Measurements from ENCODE around the gene SLC35D3.
A peak's percentile ranks its signal among the peaks of the same experiment; 100 is the strongest.
"Not testable (repeated sequence)": the region's sequence is repeated elsewhere in the genome, so short reads cannot be mapped to it uniquely, and the experiment has no call there.

SLC35D3 gene

DNA sequence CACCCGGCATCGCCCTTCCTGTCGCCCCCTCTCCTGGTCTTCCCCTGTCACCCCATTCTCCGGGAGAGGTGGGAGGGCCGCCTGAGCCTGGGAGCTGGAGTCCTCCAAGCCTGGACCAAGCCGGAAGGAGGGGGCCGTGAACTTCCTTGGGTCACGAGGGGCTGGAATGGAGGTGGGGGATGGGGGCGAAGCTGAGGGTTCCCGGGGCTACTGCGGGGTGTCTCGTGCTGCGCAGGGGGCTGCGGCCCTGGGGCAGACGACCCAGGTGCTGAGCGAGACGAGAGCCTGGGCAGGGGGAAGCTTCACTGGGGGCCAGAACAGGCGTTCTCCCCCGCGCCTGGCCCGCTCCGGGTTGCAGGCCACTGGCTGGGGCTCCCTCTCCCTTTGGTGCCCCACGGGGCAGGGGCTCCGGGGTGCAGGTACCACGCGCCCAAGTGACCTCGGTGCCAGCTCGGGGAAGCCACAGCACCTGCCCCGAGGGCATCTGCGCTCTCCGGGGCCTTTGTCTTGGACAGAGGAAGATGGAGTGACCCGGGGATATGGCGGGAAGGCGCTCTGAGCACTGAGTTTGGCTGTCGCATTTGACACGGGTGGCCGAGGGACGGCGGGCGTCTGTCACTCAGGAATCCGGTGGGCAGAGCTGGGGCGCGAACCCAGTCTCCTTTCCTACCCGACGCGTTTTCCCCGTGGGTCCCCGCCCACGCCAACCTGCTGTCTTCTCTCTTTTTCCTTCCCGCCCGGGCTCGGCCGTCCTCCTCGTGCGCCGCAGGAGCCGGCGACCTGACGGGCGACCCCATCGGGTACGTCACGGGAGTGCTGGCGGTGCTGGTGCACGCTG lies 1.2 kb downstream of the SLC35D3 start:
- DNase-seq: peak; percentile 2

- no peak for DNase-seq
Observed at GRCh38 chr6:136923954-136924673, 2.0 kb downstream of the SLC35D3 start.

- no peak for DNase-seq
Observed at GRCh38 chr6:136926383-136926782, 4.3 kb downstream of the SLC35D3 start.

- peak; percentile 10 for DNase-seq
Observed at GRCh38 chr6:136927292-136927691, 5.2 kb downstream of the SLC35D3 start.

DNA sequence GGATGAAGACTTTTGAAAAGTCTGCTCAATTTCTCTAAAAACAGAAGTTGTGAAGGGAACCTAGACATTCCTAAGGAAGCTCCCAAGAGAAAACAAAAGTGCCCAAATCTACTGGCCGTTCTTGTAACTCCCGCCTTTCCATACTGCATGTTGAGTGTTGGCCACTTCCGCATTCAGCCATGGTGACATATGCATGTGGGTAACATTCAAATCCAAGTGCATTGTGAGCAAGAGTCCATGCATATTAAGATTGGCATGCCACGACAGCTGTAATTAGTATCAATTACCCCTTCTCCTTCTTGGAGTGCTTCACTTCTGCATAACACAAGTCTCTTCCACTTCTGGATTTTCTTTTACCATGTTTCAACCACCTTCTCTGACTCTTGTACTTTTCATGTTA lies 8.4 kb downstream of the SLC35D3 start:
- no peak for DNase-seq

- DNase-seq: no peak
Observed at GRCh38 chr6:136932599-136932998, 10.5 kb downstream of the SLC35D3 start.

- DNase-seq: no peak
Observed at GRCh38 chr6:136945072-136945471, 23.0 kb downstream of the SLC35D3 start.

GRCh38 chr6:136945711-136946121 lies 23.6 kb downstream of the SLC35D3 start:
- no peak for DNase-seq

DNA sequence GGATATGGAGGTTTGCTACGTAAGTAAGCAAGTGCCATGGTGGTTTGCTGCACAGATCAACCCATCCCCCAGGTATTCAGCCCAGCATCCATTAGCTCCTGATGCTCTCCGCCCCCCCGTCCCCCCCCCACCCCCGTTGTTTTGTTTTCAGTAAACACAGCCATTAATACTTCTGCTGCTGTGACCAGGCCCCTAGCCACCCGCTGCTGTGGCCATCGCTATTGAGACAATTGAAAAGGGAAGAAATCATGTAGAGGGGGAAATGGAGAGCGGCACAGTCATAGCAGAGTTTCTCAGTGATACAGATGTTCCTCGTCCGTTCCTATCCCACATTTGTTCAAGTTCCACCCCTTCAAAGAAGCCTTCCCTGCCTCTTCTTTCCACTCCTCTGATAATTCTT lies 24.9 kb downstream of the SLC35D3 start:
- no peak for DNase-seq

- not testable (repeated sequence) for DNase-seq
Observed at GRCh38 chr6:136949957-136950356, 27.9 kb downstream of the SLC35D3 start.

DNA sequence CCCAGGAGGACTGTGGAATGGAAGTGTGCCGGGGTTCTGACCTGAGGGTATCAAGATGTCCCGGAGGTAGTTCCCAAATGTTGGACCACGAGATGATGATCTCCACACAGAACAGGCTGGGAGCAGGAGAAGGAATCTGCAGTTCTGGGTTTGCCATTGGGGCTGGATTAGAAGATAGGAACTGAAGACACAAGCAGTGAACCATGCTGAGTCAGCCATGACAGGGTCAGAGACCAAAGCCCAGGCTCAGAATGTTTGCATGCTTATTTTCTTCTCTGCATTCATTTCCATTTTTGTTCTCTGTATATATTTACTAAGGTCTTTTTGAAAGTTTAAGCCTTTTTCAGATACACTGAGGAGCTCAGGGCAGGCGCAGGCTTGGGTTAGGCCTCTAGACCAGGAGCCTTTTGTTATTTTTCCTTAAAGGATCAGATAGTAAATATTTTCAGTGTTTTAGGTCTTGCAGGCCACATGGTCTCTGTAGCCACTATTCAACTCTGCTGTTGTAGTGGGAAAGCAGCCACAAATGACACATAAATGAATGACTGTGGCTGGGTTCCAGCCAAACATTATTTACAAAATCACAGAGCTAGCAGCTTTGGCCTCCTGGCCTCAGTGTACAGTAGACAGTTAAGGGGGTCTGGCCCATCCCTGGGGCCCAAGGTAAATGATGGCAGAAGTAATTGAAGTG lies 28.5 kb downstream of the SLC35D3 start:
- DNase-seq: no peak

DNA sequence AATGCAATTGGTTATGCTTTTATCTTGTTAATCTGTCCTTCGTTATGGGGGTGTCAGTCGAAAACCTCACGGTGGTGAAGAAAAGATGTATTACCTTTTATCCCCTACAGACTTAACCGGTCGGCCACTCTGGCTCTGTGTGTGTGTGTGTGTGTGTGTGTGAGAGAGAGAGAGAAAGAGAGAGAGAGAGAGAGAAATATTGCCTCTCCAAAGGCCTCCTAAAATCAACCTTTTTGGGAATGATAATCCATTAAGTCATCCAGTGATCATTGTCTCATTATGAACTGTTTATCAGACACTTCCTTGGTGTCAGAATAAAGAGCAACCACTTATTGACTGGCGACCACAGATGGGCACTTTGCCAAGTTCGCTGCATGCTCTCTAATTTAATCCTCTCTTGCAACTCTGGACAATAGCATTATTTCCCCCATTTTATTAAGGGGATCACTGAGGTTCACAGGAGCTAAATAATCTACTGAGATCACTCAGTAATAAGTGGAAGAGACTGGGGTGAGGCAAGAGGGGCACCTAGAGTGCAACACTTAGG lies 30.7 kb downstream of the SLC35D3 start:
- no peak for DNase-seq

- DNase-seq: no peak
Observed at GRCh38 chr6:136955123-136955522, 33.0 kb downstream of the SLC35D3 start.

- DNase-seq: no peak
Observed at GRCh38 chr6:136956590-136957544, 34.8 kb downstream of the SLC35D3 start.

DNA sequence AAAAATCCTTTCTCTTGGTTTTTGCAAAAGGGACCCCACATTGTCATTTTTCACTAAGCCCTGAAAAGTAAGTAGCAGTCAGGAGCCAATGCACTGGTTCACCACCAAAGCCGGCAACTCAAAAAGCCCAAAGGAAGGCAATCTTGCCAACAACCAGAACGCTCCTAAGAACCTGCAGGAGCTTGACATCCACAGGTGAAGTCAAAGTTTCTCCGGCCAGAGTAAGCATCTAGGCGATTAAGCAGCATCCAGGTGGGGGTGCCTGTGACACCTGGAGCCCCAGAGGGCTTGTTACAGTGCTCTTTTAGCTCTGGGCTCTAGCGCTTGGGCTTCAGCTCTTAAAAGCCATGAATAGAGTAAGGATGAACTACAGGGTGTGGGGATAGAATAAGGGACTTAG lies 36.1 kb downstream of the SLC35D3 start:
- no peak for DNase-seq

DNA sequence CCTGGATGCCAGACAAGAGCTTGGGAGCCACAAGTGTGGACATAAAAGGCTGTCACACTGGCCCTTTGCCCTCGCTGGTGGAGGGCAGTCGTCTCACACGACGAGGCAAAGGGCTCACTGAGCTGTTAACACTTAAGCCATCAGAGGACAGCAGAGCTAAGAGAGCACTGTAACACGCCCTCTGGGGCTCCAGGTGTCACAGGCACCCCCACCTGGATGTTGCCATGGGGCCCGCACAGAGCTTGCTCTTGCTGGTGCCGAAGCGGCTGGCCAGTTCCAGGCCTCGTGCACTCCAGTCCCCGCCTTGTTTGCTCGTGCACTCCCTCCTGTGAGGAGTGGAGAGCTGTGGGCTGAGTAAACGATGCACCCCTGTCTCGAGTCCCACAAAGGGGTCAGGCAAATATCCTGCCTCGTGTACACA lies 37.4 kb downstream of the SLC35D3 start:
- no peak for DNase-seq

DNA sequence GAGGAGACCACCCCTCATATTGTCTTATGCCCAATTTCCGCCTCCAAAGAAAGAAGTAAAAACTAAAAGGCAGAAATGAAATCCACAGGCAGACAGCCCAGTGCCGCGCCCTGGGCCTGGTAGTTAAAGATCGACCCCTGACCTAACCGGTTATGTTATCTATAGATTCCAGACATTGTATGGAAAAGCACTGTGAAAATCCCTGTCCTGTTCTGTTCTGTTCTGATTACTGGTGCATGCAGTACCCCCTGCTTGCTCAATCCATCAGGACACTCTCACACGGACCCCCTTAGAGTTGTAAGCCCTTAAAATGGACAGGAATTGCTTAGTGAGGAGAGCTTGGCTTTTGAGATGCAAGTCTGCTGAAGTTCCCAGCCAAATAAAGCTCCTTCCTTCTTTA lies 37.8 kb downstream of the SLC35D3 start:
- DNase-seq: not testable (repeated sequence)

GRCh38 chr6:136960781-136961180 lies 38.7 kb downstream of the SLC35D3 start:
- no peak for DNase-seq

- no peak for DNase-seq
Observed at GRCh38 chr6:136961848-136962247, 39.7 kb downstream of the SLC35D3 start.

DNA sequence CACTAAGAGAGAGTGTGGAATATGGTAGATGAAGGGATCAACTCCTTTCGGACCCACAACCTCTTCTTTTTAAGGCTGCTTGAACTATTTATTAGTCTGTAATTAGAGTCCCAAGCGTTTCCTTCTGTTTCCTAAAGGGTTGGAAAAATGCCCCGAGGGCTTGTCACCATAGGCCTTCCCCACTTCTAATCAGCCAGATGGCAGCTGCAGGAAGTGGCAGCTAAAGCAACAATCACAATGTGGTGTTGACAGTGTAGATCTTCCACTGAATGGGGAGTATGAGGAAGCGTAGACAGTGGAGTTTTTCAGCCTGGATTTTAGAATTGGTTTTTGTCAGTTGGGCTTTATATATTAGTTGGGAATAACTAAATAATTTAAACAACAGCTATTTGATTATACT lies 40.6 kb downstream of the SLC35D3 start:
- no peak for DNase-seq

- no peak for DNase-seq
Observed at GRCh38 chr6:136963259-136963658, 41.2 kb downstream of the SLC35D3 start.

DNA sequence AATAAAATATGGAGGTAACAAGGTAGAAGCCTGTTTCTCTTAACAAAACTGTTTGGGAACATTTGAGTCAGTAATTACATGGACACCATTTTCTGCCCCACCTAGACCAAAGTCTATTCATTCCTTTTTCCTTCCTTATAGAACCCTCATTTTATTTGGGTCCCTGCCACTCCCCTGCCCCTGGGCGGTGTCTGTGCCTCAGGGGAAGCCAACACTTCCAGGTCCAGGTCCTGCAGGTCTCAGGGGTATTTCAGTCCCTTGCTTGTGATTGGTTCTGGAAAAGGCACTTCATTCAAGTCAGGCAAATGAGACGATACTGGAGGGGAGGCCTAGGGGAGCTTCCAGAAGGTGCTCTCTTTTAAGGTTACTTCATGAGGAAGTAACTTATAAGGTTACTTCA lies 42.3 kb downstream of the SLC35D3 start:
- DNase-seq: no peak

Measured in CD4-positive, alpha-beta T cell treated with Interleukin-17A for 1 hour (primary cell).